A549 treated with AZD2906 at 1 μM for 4 hours (cell line): Measurements from ENCODE around the gene RNF148. TPM values are rescaled to one million over a fixed set of nuclear protein-coding genes. Genes with fewer than 3 reads are reported as not detected.

Source experiments
- total RNA-seq: library from RNA; stranded (reverse); fragments of 200-300 nt; extraction: Qiagen RNA extraction; gene quantifications from 5 replicates; pipeline ENCODE4 v1.2.3, GENCODE V29; 2022

The RNF148 gene
- not detected in 5 replicates for total RNA-seq

DNA sequence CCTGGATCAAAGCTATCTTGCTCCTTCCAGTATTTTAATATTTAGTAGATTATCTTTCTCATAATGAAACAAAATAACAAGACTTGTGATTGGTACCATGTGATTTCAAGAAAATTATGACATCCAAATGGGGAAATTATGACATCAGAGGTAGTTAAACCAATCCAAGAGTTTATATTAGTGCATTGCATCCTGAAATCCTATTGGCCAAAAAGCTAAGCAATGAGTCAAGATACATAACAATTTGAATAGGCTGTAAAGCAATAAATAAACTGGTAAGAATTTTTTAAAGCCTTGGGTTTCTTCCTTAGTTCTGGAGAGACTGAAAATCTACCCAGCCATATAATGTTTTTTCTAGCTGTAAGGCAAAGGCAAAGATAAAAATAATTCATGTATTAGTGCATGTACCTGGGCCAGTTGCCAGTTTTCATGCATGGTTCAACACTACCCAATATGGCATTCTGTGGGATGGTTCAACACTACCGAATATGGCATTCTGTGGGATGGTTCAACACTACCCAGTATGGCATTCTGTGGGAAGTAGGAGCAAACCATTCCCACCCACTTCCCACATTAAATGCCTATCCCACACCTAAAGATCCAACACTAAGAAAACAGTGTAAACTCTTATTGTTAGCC is at the start of gene RNF148:
RNF148 (minus strand) TSS at position 51 of the 639 bp plus-strand sequence. CDS start 172 bp downstream, outside the sequence.

DNA sequence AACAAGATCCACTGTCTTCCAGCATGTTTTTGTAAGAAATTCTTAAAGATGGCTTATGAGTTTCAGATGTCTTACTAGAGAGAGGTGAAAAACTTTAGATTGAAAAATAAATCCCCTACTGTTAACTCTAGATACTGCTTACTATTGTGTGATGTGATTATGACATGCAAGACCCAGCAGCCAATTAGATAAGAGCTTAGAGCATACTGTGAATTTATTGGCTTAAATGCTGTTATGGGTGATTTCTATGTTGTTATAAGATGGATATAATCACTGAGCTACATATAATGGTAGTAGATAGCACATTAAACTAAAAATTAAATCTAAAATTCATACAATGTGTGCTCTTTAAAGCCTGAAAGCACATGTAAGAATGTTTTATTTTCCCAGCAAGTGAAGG is 3.7 kb downstream of the RNF148 start, which contains the start of gene RNF133:
RNF133 (minus strand) TSS at position 101 of the 400 bp plus-strand sequence. CDS start 199 bp downstream, outside the sequence.

Other genes with a start within 250 kb of the RNF148 start
- gene RNF133, start 3.8 kb downstream of the RNF148 start, total RNA-seq = not detected in 5 replicates
- 0.02 to 0.06 TPM (median 0.03 TPM) in 5 replicates for gene CADPS2, start 183.5 kb upstream of the RNF148 start, total RNA-seq